EL (cell line): Measurements from ENCODE around the gene ITGA8.
"Not testable (repeated sequence)": the region's sequence is repeated elsewhere in the genome, so short reads cannot be mapped to it uniquely, and the experiment has no call there.

Source experiments
- DNase-seq: peaks from one replicate; pipeline ENCODE4 v3.0.0-alpha.2; 2016

The ITGA8 gene

GRCh38 chr10:15486404-15486803 lies 233.3 kb downstream of the ITGA8 start:
- DNase-seq: peak; percentile 30

GRCh38 chr10:15485684-15486316 lies 233.9 kb downstream of the ITGA8 start:
- peak; percentile 67 for DNase-seq

- DNase-seq: no peak
Observed at GRCh38 chr10:15485027-15485426, 234.7 kb downstream of the ITGA8 start.

GRCh38 chr10:15484128-15484527 lies 235.6 kb downstream of the ITGA8 start:
- DNase-seq: no peak

- no peak for DNase-seq
Observed at GRCh38 chr10:15483215-15484075, 236.3 kb downstream of the ITGA8 start.

- no peak for DNase-seq
Observed at GRCh38 chr10:15482156-15482555, 237.6 kb downstream of the ITGA8 start.

GRCh38 chr10:15478950-15479349 lies 240.8 kb downstream of the ITGA8 start:
- no peak for DNase-seq

GRCh38 chr10:15478429-15478828 lies 241.3 kb downstream of the ITGA8 start:
- DNase-seq: no peak

GRCh38 chr10:15476337-15476736 lies 243.4 kb downstream of the ITGA8 start:
- no peak for DNase-seq

GRCh38 chr10:15475439-15475838 lies 244.3 kb downstream of the ITGA8 start:
- not testable (repeated sequence) for DNase-seq

GRCh38 chr10:15474671-15475070 lies 245.1 kb downstream of the ITGA8 start:
- DNase-seq: no peak

GRCh38 chr10:15473396-15473767 lies 246.3 kb downstream of the ITGA8 start:
- DNase-seq: no peak

GRCh38 chr10:15472431-15473395 lies 247.0 kb downstream of the ITGA8 start:
- peak; percentile 28 for DNase-seq

GRCh38 chr10:15472008-15472407 lies 247.7 kb downstream of the ITGA8 start:
- DNase-seq: no peak

- no peak for DNase-seq
Observed at GRCh38 chr10:15469111-15469510, 250.6 kb downstream of the ITGA8 start.

- DNase-seq: no peak
Observed at GRCh38 chr10:15464381-15464780, 255.3 kb downstream of the ITGA8 start.
